ENCODE data around the gene YARS1. TPM values are rescaled to one million over a fixed set of nuclear protein-coding genes. Genes with fewer than 3 reads are reported as not detected.

Gene YARS1
- total RNA-seq, 1 experiment from 2014 or later: 194 TPM

DNA sequence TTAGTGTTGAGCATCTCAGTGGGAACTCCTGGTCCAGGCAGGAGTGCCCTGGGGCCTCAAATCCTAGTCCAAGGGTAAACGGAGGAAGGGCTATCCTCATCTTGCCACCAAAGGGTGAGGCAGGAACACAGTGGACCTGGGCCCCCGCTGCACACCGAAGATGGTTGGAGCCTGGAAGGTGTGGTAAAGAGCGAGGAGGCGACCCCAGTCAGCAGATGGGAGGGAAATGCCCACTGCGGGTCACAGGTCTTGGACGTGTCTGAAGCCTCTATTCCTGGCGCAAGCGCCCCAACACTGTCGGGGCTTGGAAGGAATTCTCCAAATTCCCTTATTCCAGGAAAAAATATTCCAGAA is 76.1 kb downstream of the YARS1 start:
- Histone ChIP-seq H3K56ac (ENCODE audit: insufficient read length, low read depth, low read length) (no peak overlapping the region), H3K4ac (ENCODE audit: low read depth, low read length) (no peak overlapping the region), H3K14ac (ENCODE audit: insufficient read depth, low read length) (no peak overlapping the region), H3K79me1 (ENCODE audit: insufficient read depth, low read depth, low read length, poor library complexity, severe bottlenecking) (no peaks in the 10 kb centered on the region), H3K9ac (ENCODE audit: extremely low read depth, insufficient read length, low read length) (no peak overlapping the region), H3K79me2 (ENCODE audit: insufficient read depth, low read length) (no peaks in the 10 kb centered on the region), H2BK120ac (ENCODE audit: low read depth, low read length, poor library complexity, severe bottlenecking) (no peak overlapping the region), H3K4me2 (ENCODE audit: insufficient read depth, insufficient read length, low read length) (peak overlapping the region; percentile 55), H3K27me3 (ENCODE audit: insufficient read depth, low read length) (no peaks in the 10 kb centered on the region; the same call in 1 of the 2 replicates), H3K9me3 (ENCODE audit: control insufficient read depth, low read depth, low read length) (no peaks in the 10 kb centered on the region), H3K18ac (ENCODE audit: insufficient read length, low read depth, low read length) (no peak overlapping the region), H3K27ac (ENCODE audit: insufficient read length, low read depth, low read length) (no peak overlapping the region), H3K4me1 (ENCODE audit: insufficient read depth, low read length) (peaks cover 3% of the 10 kb centered on the region; the same call in 1 of the 2 replicates), H4K5ac (ENCODE audit: insufficient read length, low read depth, low read length) (no peak overlapping the region), H2BK12ac (ENCODE audit: insufficient read length, low read depth, low read length) (no peak overlapping the region), H3K23ac (ENCODE audit: insufficient read length, low read depth, low read length) (no peak overlapping the region), H2BK15ac (ENCODE audit: low read depth, low read length) (no peak overlapping the region), H2BK5ac (ENCODE audit: insufficient read length, low read length) (no peak overlapping the region), H4K91ac (ENCODE audit: insufficient read length, low read depth, low read length) (no peak overlapping the region), H3T11ph (ENCODE audit: low read length) (no peak overlapping the region), H2AFZ (ENCODE audit: low read length) (no peak overlapping the region), H3K23me2 (ENCODE audit: insufficient read length, low read depth, low read length, poor library complexity, severe bottlenecking) (peaks cover 3% of the 10 kb centered on the region), H4K8ac (replicated peaks; ENCODE audit: insufficient read length, low read depth, low read length) (no peak overlapping the region), H4K20me1 (ENCODE audit: control insufficient read depth, insufficient read depth, insufficient read length) (no peaks in the 10 kb centered on the region), H2BK20ac (ENCODE audit: low read depth, low read length, poor library complexity, severe bottlenecking) (no peak overlapping the region), H2AK5ac (ENCODE audit: insufficient read length, low read length) (no peak overlapping the region)
- Mint-ChIP-seq H3K9me3 (no peaks in the 10 kb centered on the region), H3K27ac (0 out of 7 replicates have a peak overlapping the region, but pooled peaks of 1 of the 3 experiments have one; percentile 74), H3K4me1 (peaks cover 40 to 47% of the 10 kb centered on the region in 2 experiments), H3K36me3 (ENCODE audit: insufficient read depth in 1 of 3, low read depth in 3 of 3) (peaks cover 0 to 7% (median 3%) of the 10 kb centered on the region in 3 experiments; a peak in 4 of 7 replicates), H3K4me3 (peak overlapping the region; percentile 75 to 92), H3K27me3 (ENCODE audit: low read depth) (peaks cover 28% of the 10 kb centered on the region)
- no CpG with 5 or more reads among the region's 10 CpGs for WGBS (ENCODE audit: extremely low coverage, insufficient read length, low lambda C conversion rate)
- DNase-seq: no peak
- TF ChIP-seq, protein P1, sequence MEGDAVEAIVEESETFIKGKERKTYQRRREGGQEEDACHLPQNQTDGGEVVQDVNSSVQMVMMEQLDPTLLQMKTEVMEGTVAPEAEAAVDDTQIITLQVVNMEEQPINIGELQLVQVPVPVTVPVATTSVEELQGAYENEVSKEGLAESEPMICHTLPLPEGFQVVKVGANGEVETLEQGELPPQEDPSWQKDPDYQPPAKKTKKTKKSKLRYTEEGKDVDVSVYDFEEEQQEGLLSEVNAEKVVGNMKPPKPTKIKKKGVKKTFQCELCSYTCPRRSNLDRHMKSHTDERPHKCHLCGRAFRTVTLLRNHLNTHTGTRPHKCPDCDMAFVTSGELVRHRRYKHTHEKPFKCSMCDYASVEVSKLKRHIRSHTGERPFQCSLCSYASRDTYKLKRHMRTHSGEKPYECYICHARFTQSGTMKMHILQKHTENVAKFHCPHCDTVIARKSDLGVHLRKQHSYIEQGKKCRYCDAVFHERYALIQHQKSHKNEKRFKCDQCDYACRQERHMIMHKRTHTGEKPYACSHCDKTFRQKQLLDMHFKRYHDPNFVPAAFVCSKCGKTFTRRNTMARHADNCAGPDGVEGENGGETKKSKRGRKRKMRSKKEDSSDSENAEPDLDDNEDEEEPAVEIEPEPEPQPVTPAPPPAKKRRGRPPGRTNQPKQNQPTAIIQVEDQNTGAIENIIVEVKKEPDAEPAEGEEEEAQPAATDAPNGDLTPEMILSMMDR (conservative IDR thresholded peaks at IDR 0.05): no peak
